Fibroblast of villous mesenchyme (primary cell): ENCODE data around the gene ALKBH3. TPM values are rescaled to one million over a fixed set of nuclear protein-coding genes. Genes with fewer than 3 reads are reported as not detected.

Experiments
- DNase-seq: peaks from one replicate; pipeline ENCODE4 v3.0.0-alpha.2; 2010; ENCODE audit warnings: low read depth
- H3K4me3 ChIP-seq: 2 replicates; pipeline ENCODE4 v1.5.1; 2011; ENCODE audit warnings: low read depth, mild to moderate bottlenecking, low read length
- total RNA-seq: library from RNA; depleted of rRNA; stranded (reverse); fragments of >200 nt; gene quantifications from 2 replicates; pipeline ENCODE4 v1.2.3, GENCODE V29; 2012
- TF ChIP-seq, protein P1 (sequence below): IDR thresholded peaks from 2 replicates; pipeline ENCODE4 v1.5.1; 2012; ENCODE audit warnings: low read depth, mild to moderate bottlenecking, low read length; ENCODE audit not compliant: insufficient read depth

ALKBH3 gene
- total RNA-seq, 1 donor: 33.7 TPM

DNA sequence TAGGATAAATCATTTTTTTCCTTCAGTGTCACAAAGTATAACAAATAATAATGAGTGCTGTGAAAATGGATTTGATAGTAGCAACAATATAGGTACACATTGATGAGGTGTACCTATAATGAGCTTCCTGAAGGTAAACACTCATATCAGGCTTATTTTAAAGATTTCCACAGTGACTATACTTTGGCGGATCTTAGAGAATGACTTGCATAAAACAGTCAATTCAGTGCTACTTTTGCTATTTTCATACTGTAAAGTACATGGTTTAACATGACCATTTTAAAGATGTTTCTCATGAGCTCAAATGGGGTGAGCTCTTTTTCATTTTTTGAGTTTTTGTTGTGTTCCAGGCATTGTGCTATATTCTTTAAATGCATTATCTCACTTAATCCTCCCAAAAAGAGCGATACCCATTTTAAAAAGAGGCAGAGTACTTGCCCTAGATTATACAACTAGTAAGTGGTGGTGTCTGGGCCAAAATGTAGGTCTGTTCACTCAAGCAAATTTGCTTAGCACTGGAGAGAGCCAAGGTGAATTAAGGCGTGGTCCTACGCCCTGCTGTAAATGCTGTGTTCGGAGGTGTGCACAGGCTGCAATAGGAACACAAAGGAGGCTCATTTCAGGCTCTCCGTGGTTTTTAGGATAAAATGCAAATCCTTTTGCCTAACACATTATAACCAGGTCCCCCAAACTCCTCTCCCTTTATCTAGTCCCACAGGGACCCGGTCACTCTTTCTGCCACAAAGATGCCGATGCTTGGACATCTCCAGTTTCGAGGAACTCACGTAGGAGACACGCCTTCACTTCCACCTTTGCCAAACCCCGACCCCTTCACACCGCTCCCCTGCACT is 617 bp upstream of the ALKBH3 start:
- TF ChIP-seq, protein P1, sequence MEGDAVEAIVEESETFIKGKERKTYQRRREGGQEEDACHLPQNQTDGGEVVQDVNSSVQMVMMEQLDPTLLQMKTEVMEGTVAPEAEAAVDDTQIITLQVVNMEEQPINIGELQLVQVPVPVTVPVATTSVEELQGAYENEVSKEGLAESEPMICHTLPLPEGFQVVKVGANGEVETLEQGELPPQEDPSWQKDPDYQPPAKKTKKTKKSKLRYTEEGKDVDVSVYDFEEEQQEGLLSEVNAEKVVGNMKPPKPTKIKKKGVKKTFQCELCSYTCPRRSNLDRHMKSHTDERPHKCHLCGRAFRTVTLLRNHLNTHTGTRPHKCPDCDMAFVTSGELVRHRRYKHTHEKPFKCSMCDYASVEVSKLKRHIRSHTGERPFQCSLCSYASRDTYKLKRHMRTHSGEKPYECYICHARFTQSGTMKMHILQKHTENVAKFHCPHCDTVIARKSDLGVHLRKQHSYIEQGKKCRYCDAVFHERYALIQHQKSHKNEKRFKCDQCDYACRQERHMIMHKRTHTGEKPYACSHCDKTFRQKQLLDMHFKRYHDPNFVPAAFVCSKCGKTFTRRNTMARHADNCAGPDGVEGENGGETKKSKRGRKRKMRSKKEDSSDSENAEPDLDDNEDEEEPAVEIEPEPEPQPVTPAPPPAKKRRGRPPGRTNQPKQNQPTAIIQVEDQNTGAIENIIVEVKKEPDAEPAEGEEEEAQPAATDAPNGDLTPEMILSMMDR: no peak
- peak overlapping the region; percentile 97 for H3K4me3 ChIP-seq
- DNase-seq: no peak

DNA sequence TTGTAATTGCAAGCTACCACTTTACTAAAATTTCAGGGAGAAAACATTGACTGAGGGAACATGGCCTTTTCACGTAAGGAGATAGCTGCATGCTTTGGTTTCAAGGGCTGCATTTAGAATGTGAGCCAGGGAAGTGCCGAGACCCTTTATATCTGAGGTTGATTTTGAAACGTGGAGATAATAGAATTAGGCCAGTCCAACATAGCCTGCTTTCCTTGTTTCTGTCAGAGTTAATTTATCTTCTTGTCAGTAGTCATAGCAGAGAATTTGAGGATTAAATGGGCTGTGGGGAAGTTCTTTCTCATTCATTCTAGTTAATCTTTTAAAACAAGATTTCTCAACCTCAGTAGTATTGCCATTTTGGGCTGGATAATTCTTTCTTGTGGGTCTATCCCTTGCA is 12.2 kb downstream of the ALKBH3 start:
- no peak for DNase-seq
- H3K4me3 ChIP-seq: no peak overlapping the region
- TF ChIP-seq, protein P1: no peak

DNA sequence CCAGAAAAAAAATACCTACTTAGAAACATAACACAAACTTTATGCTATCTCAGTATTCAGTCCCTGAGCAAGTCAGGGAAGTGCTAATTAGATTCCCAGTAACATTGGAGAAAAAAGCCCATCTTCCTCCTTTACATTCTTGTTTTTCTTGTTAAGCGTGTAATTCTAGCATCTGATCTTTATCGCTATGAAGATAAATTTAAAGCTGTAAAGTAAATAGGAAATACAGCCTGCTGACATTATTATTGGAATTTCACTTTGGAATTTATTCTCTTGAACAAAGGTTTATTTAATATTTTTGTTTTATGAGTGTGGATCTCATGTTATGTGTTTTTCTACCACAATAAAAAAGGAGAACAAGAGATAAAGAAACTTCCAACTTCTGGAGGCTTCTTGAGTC is 13.9 kb downstream of the ALKBH3 start:
- DNase-seq: no peak
- TF ChIP-seq, protein P1: no peak
- no peak overlapping the region for H3K4me3 ChIP-seq

- no peak overlapping the region for H3K4me3 ChIP-seq
- TF ChIP-seq, protein P1: no peak
- no peak for DNase-seq
Measured at GRCh38 chr11:43895601-43896000, 15.0 kb downstream of the ALKBH3 start.

DNA sequence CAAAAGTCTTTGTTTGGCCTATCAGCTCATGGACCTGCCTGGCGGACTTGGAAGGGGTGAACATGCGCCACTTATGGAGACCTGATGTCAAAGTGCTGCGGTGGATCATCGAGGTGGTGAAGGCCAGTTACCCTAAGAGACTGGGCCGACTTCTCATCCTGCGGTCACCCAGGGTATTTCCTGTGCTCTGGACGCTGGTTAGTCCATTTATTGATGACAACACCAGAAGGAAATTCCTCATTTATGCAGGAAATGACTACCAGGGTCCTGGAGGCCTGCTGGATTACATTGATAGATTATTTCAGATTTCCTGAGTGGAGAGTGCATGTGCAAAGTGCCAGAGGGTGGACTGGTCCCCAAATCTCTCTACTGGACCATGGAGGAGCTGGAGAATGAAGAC is 17.9 kb downstream of the ALKBH3 start:
- no peak overlapping the region for H3K4me3 ChIP-seq
- no peak for DNase-seq
- TF ChIP-seq, protein P1: no peak

- no peak overlapping the region for H3K4me3 ChIP-seq
- TF ChIP-seq, protein P1: no peak
- no peak for DNase-seq
Measured at GRCh38 chr11:43899094-43899493, 18.5 kb downstream of the ALKBH3 start.
